ENCODE measurements around the gene WARS2. TPM values are rescaled to one million over a fixed set of nuclear protein-coding genes. Genes with fewer than 3 reads are reported as not detected.

WARS2 gene
- total RNA-seq, 1 experiment from 2014 or later: 25.0 TPM

DNA sequence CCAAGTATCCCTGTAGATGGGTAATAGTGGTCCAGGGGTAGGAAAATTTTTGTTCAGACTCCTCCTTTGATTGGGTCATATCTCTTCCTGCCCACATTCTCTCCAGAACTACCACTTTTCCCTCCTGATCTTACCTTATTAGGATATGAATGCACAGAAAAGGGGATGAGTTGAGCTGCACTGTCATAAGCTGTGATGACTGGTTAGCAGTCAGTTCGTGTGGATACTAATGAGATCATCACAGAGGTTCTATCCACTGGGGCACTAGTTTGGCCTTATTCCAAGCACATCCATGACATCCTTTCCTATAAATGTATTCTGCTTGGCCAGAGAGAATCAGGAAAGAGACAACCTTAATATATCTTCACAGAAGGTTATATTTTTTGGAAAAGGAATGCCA lies 130.3 kb downstream of the WARS2 start:
- H3K27me3 ChIP-seq (ENCODE audit: control insufficient read depth, insufficient read depth, low read length): peaks cover 36% of the 10 kb centered on the region
- no peak overlapping the region for H3K4me3 ChIP-seq (ENCODE audit: insufficient read depth, low read depth, low read length)
- H3K36me3 ChIP-seq (replicated peaks; ENCODE audit: control insufficient read depth, insufficient read depth, low read length): no peaks in the 10 kb centered on the region
- DNase-seq: no peak

DNA sequence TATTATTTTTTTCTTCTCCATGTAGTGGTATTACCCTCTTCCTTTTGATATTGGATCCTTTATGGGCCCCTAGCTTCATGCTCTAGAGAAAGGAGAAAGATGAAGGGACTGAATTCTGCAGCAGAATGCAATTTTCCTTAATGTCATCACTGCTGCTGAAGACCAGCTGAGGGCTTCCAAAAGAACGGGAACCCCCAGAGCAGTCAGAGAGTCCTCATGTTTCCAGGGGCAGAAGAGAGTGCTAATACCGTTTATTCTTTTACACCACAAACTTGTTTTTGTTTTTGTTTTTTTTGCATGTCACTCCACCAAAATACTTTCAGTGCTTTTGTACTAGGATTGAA lies 131.2 kb downstream of the WARS2 start:
- Histone ChIP-seq H3K27me3 (ENCODE audit: control insufficient read depth, insufficient read depth, low read length) (peaks cover 45% of the 10 kb centered on the region), H3K36me3 (replicated peaks; ENCODE audit: control insufficient read depth, insufficient read depth, low read length) (no peaks in the 10 kb centered on the region), H3K4me3 (ENCODE audit: insufficient read depth, low read depth, low read length) (no peak overlapping the region)
- DNase-seq: no peak

DNA sequence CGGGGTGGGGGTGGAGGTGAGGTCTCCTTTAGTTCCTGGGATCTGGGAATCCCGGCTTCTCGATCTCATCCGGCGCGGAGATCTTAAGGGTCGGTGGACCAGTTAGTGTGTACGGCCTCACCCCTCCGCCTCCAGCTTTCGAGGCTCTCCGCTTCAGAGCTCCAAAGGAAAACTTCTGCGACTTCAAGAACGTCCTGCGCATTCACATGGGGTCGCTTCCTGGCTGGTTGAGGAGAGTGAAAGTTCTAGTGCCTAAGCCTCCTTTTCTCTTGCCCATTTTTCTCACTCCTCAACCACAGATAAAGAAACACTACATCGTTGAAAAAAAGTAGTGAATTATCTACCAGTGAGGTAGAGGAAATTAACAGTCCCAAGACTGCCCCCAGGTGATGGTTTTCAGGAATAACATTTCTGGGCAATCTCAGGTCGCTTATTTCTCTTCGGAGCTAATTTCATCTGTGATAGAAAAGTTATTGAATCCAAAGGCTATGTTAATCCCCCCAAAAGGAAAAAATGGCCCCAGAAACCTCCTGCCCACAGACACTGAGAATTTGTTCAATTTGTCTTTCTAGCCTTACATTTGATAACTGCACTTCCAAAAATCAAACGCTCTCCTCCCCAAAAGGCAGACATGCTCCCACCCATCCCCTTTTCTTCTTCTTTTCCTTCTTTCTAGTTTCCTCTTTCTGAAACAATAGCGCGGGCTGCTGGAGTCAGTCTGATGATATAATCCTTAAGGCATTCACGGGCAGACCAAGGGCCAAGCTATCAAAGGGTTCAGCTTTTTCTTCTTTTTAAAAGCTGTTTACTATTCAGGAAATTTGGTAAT lies 131.8 kb downstream of the WARS2 start:
- DNase-seq: peak; percentile 74
- Histone ChIP-seq H3K4me3 (ENCODE audit: insufficient read depth, low read depth, low read length) (peak overlapping the region; percentile 26), H3K27me3 (ENCODE audit: control insufficient read depth, insufficient read depth, low read length) (peaks cover 51% of the 10 kb centered on the region), H3K36me3 (replicated peaks; ENCODE audit: control insufficient read depth, insufficient read depth, low read length) (no peaks in the 10 kb centered on the region)

DNA sequence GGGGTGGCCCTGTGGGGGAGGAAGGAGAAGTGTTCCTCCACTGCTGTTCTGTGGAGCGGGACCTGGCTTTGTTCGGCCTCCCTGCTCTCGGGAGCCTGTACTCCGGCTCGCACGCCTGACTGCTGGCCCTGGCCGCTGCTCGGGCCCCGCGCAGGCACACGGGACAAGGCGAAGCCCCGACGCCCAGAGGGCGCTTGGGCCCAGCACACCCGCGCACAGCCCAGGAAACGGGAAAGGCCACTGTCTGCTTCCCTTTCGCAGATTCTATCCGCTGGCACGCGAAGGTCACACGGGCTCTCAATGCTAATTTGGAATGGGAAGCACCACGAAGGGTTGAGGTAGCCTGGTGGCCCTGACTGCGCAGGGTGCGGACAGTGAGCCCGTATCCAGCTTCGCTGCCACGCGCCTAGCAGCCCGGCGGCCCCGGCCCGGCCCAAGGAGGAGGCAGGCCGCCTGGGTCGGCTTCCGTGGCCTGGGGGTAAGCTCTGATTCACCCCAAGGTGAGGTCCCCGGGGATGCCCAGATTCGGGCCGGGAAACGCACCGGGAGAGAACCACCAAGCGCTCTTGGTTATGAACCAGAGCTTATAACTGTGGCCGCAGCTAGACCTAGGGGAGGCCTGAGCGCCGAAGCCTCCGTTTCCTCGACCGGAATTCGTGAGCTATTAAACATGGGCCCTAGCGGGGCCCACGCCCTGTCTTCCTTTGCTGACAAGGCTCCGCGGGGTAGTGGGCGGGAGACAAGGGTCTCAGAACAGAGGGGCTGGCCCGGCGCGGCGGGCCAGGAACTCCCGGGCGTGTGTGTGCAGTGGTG lies 132.6 kb downstream of the WARS2 start:
- Histone ChIP-seq H3K27me3 (ENCODE audit: control insufficient read depth, insufficient read depth, low read length) (peaks cover 59% of the 10 kb centered on the region), H3K4me3 (ENCODE audit: insufficient read depth, low read depth, low read length) (peak overlapping the region; percentile 25), H3K36me3 (replicated peaks; ENCODE audit: control insufficient read depth, insufficient read depth, low read length) (no peaks in the 10 kb centered on the region)
- peak; percentile 76 for DNase-seq

DNA sequence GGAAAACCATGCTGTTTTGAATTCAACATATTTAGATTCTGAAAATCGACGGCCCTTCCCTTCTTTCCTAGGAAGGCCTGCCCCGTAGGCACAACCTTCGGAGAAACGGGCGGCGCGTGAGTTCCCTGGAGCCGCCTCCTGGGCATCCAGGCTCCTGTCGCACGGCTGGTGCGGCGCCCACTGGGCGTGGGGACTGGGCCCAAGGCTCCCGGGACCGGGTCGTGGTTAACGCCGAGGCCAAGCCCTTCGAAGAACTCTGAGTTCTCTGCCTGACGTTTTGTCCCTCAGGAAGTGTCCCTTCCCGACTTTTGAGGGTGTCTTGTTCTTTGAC lies 133.1 kb downstream of the WARS2 start:
- H3K4me3 ChIP-seq (ENCODE audit: insufficient read depth, low read depth, low read length): peak overlapping the region; percentile 25; the same call in 1 of the 2 replicates
- peak; percentile 64 for DNase-seq

DNA sequence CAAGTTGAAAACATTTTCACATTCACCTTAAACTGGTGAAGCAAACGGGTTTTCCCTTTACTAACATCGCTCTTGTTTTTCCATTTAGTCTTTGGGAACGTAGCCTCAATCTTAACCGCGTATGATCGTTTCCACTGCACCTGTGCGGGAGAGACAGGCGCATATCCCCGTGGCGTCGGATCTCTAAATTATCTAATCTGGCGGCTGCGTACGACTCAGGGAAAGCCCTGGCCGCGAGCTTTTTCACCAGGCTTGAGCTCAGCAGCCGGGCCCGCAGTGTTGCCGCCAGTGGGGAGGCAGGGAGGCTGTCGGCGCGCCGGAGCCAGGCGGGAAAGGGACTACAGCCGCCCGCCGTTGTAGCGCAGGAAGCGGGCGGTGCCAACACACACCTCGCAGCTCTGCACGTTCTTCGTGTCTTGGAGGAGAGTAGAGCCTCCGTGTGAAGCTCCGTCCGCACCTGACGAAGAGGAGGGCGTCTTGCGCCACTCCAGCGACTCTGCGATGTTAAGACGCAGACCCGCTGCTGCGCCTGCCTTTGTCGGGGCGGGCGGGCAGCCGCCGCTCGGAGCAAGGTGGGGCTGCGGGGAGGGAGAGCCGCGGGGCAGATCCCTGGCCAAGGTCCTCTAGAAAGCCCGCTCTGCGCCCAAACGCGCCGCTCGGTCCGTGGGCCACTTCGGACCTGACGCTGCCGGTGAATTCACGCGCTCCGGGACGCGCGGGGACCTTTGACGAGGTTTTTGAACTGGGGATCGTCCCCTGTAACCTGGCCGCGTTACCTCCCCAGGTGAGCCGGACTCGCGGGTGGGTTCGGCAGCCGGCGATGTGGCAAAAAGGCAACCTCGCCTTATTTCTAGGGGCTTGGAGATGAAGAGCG lies 133.8 kb downstream of the WARS2 start:
- Histone ChIP-seq H3K27me3 (ENCODE audit: control insufficient read depth, insufficient read depth, low read length) (peaks cover 71% of the 10 kb centered on the region), H3K36me3 (replicated peaks; ENCODE audit: control insufficient read depth, insufficient read depth, low read length) (no peaks in the 10 kb centered on the region), H3K4me3 (ENCODE audit: insufficient read depth, low read depth, low read length) (peak overlapping the region; percentile 17; the same call in 1 of the 2 replicates)
- peak; percentile 82 for DNase-seq

More for the DNA sequence above, 133.1 kb downstream of the WARS2 start:
- H3K27me3 ChIP-seq (ENCODE audit: control insufficient read depth, insufficient read depth, low read length): peaks cover 65% of the 10 kb centered on the region
- no peaks in the 10 kb centered on the region for H3K36me3 ChIP-seq (replicated peaks; ENCODE audit: control insufficient read depth, insufficient read depth, low read length)

DNA sequence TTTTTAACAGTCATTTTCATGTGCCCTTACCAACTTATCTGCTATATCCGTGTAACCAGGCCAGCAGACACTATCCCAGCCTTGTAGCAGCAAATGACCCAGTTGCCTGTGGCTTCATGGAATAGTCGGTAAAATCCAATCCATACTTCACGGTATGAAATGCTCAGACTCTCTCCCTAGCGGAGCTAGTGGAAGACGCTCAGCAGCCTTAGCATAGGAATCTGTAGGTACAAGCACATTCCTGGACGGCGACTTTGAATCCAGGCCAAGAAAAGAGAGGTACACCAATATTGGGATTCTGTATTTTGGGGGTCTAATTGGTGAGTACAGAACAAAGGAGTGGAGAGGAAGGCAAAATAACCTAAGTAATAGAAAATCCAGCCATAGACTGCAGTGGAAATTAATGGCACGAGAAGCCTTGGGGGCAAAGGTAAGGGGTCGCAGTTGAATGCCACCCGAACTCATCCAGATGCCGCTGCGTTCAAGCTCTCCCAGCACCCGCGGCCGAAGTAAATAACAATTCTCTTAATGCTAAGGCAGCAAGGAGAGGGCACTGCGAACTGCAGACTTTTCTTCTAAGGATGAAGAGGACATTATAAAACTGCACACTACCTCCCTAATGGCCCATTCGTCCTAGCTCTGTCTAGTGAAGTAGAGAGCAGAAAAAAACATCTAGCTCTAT lies 134.6 kb downstream of the WARS2 start:
- Histone ChIP-seq H3K36me3 (replicated peaks; ENCODE audit: control insufficient read depth, insufficient read depth, low read length) (no peaks in the 10 kb centered on the region), H3K27me3 (ENCODE audit: control insufficient read depth, insufficient read depth, low read length) (peaks cover 79% of the 10 kb centered on the region), H3K4me3 (ENCODE audit: insufficient read depth, low read depth, low read length) (no peak overlapping the region)
- peak; percentile 28 for DNase-seq

DNA sequence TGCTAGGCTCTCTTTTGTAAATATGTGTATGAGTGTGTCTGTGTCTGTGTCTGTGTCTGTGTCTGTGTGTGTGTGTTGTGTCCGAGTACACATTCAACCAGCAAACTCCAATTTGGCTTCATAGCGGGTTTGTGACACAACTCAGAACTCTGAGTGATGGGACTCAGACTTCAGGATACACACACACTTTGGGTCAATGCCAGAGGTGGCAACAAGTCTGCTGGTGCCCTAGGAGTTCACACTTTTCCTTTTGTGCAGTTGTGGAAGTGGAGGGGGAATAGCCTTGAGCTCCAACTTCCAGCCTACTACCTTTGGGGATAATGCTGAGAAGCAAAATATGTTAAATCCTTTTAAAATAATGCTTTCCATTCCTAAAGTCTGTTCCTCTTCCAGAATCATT lies 135.7 kb downstream of the WARS2 start:
- Histone ChIP-seq H3K36me3 (replicated peaks; ENCODE audit: control insufficient read depth, insufficient read depth, low read length) (no peaks in the 10 kb centered on the region), H3K4me3 (ENCODE audit: insufficient read depth, low read depth, low read length) (no peak overlapping the region), H3K27me3 (ENCODE audit: control insufficient read depth, insufficient read depth, low read length) (peaks cover 90% of the 10 kb centered on the region)
- DNase-seq: no peak

DNA sequence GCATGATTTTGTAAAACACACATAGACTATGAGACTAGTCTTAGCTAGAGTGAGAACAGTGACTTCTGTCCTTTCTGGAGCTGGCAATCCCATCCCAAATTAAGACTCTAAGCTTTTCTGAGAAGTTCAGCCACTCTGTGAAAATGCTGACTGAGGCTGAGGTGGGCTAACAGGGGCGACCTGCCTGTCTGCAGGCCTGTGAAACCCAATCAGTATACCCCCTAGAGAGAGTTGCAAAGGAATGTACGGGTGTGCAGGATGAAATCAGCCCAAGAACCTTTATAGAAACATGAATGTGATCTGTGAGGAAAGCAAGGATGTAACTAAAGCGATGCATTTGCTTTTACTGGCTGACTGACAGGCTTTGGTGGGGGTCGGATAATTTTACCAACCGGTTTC lies 136.3 kb downstream of the WARS2 start:
- Histone ChIP-seq H3K4me3 (ENCODE audit: insufficient read depth, low read depth, low read length) (no peak overlapping the region), H3K27me3 (ENCODE audit: control insufficient read depth, insufficient read depth, low read length) (peaks cover 97% of the 10 kb centered on the region), H3K36me3 (replicated peaks; ENCODE audit: control insufficient read depth, insufficient read depth, low read length) (no peaks in the 10 kb centered on the region)
- DNase-seq: peak; percentile 17

DNA sequence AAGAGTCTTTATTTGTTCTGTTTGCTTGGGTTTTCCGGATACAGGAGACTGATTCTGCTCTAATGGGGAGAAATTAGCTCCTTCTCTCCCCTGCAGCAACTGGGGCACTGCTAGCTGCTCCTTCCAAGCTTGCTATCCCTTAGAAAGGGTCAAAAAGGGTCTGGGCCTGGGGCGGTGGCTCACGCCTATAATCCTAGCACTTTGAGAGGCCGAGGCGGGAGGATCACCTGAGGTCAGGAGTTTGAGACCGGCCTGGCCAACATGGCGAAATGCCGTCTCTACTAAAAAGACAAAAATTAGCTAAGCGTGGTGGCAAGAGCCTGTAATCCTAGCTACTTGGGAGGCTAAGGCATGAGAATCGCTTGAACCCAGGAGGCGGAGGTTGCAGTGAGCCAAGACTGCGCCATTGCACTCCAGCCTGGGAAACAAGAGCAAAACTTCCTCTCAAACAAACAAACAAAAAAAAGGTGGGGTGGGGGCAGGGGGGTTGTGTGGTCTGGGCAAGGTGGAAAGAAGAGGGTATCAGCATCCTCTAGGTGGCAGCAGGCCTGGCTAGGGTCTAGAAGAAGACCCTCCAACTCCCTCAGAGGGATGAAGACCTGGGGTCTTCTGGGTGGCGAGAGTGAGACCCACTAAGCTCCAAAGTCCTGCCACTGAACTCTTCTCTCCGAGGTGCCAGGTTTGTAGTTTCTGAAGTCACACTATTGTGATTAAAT lies 136.9 kb downstream of the WARS2 start:
- Histone ChIP-seq H3K36me3 (replicated peaks; ENCODE audit: control insufficient read depth, insufficient read depth, low read length) (no peaks in the 10 kb centered on the region), H3K27me3 (ENCODE audit: control insufficient read depth, insufficient read depth, low read length) (peaks cover 100% of the 10 kb centered on the region), H3K4me3 (ENCODE audit: insufficient read depth, low read depth, low read length) (no peak overlapping the region)
- DNase-seq: peak; percentile 54

DNA sequence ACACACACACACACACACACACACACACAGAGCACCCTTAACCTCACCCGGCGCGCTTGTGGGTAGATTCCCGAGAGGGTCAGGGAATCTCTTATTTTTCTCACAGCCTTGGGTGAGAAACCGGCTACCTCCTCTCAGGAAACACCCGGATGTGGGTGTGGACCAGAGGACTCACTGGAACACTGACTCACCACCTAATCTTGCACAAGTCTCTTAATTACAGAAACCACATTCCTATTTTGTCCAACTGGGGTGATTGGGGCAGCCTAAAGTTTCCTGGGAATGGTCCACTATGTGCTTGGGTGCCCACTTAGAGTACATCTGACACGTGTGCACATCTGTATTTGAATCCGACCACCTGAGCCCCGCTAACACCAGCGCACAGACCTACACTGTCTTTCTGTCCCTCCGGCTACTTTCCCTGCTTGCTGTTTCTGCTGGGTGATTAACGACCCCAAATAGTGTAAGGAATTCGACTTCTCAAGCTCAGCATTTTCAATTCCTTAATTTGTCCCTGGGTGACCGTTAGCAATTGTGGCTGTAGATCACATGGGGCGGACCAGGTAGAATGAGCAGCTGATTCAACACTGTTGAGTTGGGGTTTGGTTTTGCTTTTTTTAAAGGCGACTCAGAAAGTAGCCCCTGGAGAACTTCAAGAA lies 138.3 kb downstream of the WARS2 start:
- peaks cover 100% of the 10 kb centered on the region for H3K27me3 ChIP-seq (ENCODE audit: control insufficient read depth, insufficient read depth, low read length)
- H3K36me3 ChIP-seq (replicated peaks; ENCODE audit: control insufficient read depth, insufficient read depth, low read length): no peaks in the 10 kb centered on the region
- H3K4me3 ChIP-seq (ENCODE audit: insufficient read depth, low read depth, low read length): no peak overlapping the region
- peak; percentile 26 for DNase-seq

DNA sequence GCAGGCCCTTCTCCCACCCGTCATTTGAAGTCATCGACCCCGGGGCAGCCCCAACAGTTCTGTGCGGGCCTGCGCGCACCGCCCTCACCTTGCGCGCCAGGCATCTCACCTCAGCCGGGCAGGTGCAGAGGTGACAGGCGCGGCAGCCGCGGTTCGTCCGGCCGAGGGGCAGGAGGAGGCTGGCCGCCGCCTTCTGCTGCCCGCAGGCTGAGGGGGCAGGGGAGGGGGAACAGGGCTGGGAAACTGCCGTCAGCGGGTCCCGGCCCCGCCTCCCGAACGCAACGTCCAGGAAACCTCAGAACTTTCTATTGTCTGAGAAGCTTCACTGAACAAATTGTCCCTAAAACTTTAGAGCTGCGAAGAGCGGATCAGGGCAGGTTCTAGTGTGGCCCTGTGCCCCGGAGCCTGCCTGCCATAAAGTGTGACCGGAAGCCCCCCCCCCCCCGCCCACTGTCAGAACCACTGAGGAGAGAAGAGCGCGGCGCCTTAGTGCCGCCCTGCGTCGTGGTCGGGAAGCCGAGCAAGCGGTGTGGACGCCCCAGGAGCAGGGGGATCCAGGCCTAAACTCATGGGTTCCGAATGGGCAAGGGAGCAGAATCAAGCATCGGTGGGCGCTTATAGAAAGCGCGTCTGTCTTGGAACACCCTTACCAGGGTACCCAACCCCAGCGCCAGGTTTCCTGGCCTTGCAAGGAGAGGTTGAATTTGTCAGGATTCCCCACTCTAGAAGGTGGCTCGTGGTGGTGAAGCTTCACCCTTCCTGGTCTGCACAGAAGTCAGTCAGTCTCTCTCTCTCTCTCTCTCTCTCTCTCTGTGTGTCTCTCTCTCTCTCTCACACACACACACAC lies 139.0 kb downstream of the WARS2 start:
- H3K4me3 ChIP-seq (ENCODE audit: insufficient read depth, low read depth, low read length): peak overlapping the region; percentile 23
- peak; percentile 83 for DNase-seq
- H3K36me3 ChIP-seq (replicated peaks; ENCODE audit: control insufficient read depth, insufficient read depth, low read length): no peaks in the 10 kb centered on the region
- H3K27me3 ChIP-seq (ENCODE audit: control insufficient read depth, insufficient read depth, low read length): peaks cover 100% of the 10 kb centered on the region

All from H7 (cell line).